ENCODE data around the gene STX4. TPM values are rescaled to one million over a fixed set of nuclear protein-coding genes. Genes with fewer than 3 reads are reported as not detected.
A peak's percentile ranks its signal among the peaks of the same experiment; 100 is the strongest.

STX4 gene
- total and polyA plus RNA-seq, 9 of the 15 experiments (the other 6 are each of a cell fraction or from before 2014, with no cell fraction given), result 3.2 to 48.0 (median 21.5) TPM

DNA sequence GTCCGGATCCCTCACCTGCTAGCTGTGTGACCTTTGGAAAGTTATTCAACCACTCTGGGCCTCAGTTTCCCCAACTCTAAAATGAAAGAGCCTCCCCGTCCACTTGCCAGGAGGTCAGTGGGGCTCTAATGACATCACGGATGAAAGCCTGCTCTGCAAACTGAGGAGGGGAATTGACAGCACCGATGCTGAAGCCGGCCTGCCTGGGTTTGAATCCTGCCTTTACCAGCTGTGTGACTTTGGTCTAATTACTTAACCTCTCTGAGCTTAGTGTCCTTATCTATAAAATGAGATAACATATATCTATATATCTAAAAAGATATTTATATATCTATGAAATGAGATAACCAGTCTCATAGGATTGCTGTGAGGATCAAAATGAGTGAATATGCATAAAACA lies 24.8 kb upstream of the STX4 start (continued):
- peak; percentile 89 for TF ChIP-seq RBM25 (IDR thresholded peaks at IDR 0.05; ENCODE audit: low read depth, low read length, severe bottlenecking)
- TF ChIP-seq, protein P1, sequence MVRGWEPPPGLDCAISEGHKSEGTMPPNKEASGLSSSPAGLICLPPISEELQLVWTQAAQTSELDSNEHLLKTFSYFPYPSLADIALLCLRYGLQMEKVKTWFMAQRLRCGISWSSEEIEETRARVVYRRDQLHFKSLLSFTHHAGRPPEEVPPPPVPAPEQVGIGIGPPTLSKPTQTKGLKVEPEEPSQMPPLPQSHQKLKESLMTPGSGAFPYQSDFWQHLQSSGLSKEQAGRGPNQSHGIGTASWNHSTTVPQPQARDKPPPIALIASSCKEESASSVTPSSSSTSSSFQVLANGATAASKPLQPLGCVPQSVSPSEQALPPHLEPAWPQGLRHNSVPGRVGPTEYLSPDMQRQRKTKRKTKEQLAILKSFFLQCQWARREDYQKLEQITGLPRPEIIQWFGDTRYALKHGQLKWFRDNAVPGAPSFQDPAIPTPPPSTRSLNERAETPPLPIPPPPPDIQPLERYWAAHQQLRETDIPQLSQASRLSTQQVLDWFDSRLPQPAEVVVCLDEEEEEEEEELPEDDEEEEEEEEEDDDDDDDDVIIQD (CRISPR knock-in tag; IDR thresholded peaks at IDR 0.05), result no peak
- peak; percentile 68; the same call in 1 of the 2 replicates for TF ChIP-seq SMARCA5 (IDR thresholded peaks at IDR 0.05)
- no peak for TF ChIP-seq PATZ1 (CRISPR knock-in tag; IDR thresholded peaks at IDR 0.05; ENCODE audit: borderline replicate concordance)
- TF ChIP-seq HLTF (IDR thresholded peaks at IDR 0.05), result no peak
- TF ChIP-seq NCOA2 (IDR thresholded peaks at IDR 0.05; ENCODE audit: partially characterized antibody in 2 of 2), result no peak
- TF ChIP-seq KLF13 (tag; IDR thresholded peaks at IDR 0.05; ENCODE audit: borderline replicate concordance, low read depth), result no peak
- TF ChIP-seq GATA2 (CRISPR knock-in tag; IDR thresholded peaks at IDR 0.05), result no peak
- TF ChIP-seq KDM1A (IDR thresholded peaks at IDR 0.05), result peak; percentile 44 to 60
- TF ChIP-seq ZKSCAN1 (IDR thresholded peaks at IDR 0.05; ENCODE audit: low read depth, low read length), result no peak
- TF ChIP-seq ZC3H8 (IDR thresholded peaks at IDR 0.05), result no peak
- no peak for TF ChIP-seq ZNF282 (CRISPR knock-in tag; IDR thresholded peaks at IDR 0.05)
- TF ChIP-seq, protein P2, sequence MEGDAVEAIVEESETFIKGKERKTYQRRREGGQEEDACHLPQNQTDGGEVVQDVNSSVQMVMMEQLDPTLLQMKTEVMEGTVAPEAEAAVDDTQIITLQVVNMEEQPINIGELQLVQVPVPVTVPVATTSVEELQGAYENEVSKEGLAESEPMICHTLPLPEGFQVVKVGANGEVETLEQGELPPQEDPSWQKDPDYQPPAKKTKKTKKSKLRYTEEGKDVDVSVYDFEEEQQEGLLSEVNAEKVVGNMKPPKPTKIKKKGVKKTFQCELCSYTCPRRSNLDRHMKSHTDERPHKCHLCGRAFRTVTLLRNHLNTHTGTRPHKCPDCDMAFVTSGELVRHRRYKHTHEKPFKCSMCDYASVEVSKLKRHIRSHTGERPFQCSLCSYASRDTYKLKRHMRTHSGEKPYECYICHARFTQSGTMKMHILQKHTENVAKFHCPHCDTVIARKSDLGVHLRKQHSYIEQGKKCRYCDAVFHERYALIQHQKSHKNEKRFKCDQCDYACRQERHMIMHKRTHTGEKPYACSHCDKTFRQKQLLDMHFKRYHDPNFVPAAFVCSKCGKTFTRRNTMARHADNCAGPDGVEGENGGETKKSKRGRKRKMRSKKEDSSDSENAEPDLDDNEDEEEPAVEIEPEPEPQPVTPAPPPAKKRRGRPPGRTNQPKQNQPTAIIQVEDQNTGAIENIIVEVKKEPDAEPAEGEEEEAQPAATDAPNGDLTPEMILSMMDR (IDR thresholded peaks at IDR 0.05 in 2 of 3, conservative IDR thresholded peaks at IDR 0.05 in 1 of 3; ENCODE audit: insufficient read depth in 2 of 3, low read depth in 1 of 3, low read length in 3 of 3), result no peak
- TF ChIP-seq ZNF384 (IDR thresholded peaks at IDR 0.05; ENCODE audit: low read depth, low read length), result no peak
- no peak for TF ChIP-seq PML (IDR thresholded peaks at IDR 0.05; ENCODE audit: low read length)

Data from K562 (cell line).